Activated CD4-positive, alpha-beta T cell treated with anti-CD3 and anti-CD28 coated beads for 4 hours (primary cell): Measurements from ENCODE around the gene NGEF.

Experiments used
- DNase-seq, 2 donors: peaks; one replicate each; pipeline ENCODE4 v3.0.0-alpha.2; 2020

NGEF gene

GRCh38 chr2:232880764-232881351 is 132.2 kb downstream of the NGEF start:
- no peak for DNase-seq

- no peak for DNase-seq
These were observed 133.2 kb downstream of the NGEF start for GRCh38 chr2:232879618-232880494.

- DNase-seq, result no peak
These were observed 134.0 kb downstream of the NGEF start for GRCh38 chr2:232878855-232879617.

- no peak for DNase-seq
These were observed 135.0 kb downstream of the NGEF start for GRCh38 chr2:232877940-232878511.

- DNase-seq, result no peak
These were observed 136.0 kb downstream of the NGEF start for GRCh38 chr2:232876978-232877441.

GRCh38 chr2:232876161-232876977 is 136.7 kb downstream of the NGEF start:
- DNase-seq, result no peak

GRCh38 chr2:232875256-232876121 is 137.6 kb downstream of the NGEF start:
- no peak for DNase-seq

GRCh38 chr2:232874677-232875223 is 138.3 kb downstream of the NGEF start:
- no peak for DNase-seq

- DNase-seq, result no peak
These were observed 139.0 kb downstream of the NGEF start for GRCh38 chr2:232873909-232874641.

- DNase-seq, result no peak
These were observed 139.7 kb downstream of the NGEF start for GRCh38 chr2:232873292-232873908.

GRCh38 chr2:232872826-232873225 is 140.2 kb downstream of the NGEF start:
- DNase-seq, result no peak

GRCh38 chr2:232871835-232872736 is 141.0 kb downstream of the NGEF start:
- no peak for DNase-seq

GRCh38 chr2:232871418-232871834 is 141.6 kb downstream of the NGEF start:
- DNase-seq, result no peak

- no peak for DNase-seq
These were observed 142.2 kb downstream of the NGEF start for GRCh38 chr2:232870766-232871371.

- DNase-seq, result no peak
These were observed 142.9 kb downstream of the NGEF start, which contains the start of gene SNORC for GRCh38 chr2:232870018-232870765. SNORC (plus strand) TSS chr2:232870264; CDS start chr2:232870342, 78 bp downstream.

- no peak for DNase-seq
These were observed 143.7 kb downstream of the NGEF start for GRCh38 chr2:232869138-232870017.
